ENCODE measurements around the gene ZNF718.

GRCh38 chr4:124275-125081 lies at the start of gene ZNF718:
- TF ChIP-seq, protein P1, sequence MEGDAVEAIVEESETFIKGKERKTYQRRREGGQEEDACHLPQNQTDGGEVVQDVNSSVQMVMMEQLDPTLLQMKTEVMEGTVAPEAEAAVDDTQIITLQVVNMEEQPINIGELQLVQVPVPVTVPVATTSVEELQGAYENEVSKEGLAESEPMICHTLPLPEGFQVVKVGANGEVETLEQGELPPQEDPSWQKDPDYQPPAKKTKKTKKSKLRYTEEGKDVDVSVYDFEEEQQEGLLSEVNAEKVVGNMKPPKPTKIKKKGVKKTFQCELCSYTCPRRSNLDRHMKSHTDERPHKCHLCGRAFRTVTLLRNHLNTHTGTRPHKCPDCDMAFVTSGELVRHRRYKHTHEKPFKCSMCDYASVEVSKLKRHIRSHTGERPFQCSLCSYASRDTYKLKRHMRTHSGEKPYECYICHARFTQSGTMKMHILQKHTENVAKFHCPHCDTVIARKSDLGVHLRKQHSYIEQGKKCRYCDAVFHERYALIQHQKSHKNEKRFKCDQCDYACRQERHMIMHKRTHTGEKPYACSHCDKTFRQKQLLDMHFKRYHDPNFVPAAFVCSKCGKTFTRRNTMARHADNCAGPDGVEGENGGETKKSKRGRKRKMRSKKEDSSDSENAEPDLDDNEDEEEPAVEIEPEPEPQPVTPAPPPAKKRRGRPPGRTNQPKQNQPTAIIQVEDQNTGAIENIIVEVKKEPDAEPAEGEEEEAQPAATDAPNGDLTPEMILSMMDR (IDR thresholded peaks at IDR 0.05; ENCODE audit: low read depth, low read length, poor library complexity, severe bottlenecking): no peak
- TF ChIP-seq EZH2phosphoT487 (IDR thresholded peaks at IDR 0.05; ENCODE audit: borderline replicate concordance, low read length): no peak

Data from DOHH2 (cell line).